Glutamatergic neuron (in vitro differentiated cells): ENCODE data around the gene TOPAZ1. TPM values are rescaled to one million over a fixed set of nuclear protein-coding genes. Genes with fewer than 3 reads are reported as not detected.
A peak's percentile ranks its signal among the peaks of the same experiment; 100 is the strongest.

ENCODE experiments used
- DNase-seq: peaks from one replicate; pipeline ENCODE4 v3.0.0; 2022
- H3K27ac Mint-ChIP-seq: one replicate; pipeline ENCODE4 v1.8.0; 2020; ENCODE audit warnings: mild to moderate bottlenecking, mixed read lengths, inconsistent platforms; ENCODE audit not compliant: unreplicated experiment
- H3K27me3 Mint-ChIP-seq: one replicate; pipeline ENCODE4 v1.8.0; 2020; ENCODE audit warnings: mild to moderate bottlenecking, moderate library complexity, mixed read lengths, inconsistent platforms; ENCODE audit not compliant: unreplicated experiment
- H3K36me3 Mint-ChIP-seq: one replicate; pipeline ENCODE4 v1.8.0; 2020; ENCODE audit warnings: mild to moderate bottlenecking, mixed read lengths, inconsistent platforms; ENCODE audit not compliant: unreplicated experiment
- H3K4me1 Mint-ChIP-seq: one replicate; pipeline ENCODE4 v1.8.0; 2020; ENCODE audit warnings: mild to moderate bottlenecking, low read depth, mixed read lengths, inconsistent platforms; ENCODE audit not compliant: unreplicated experiment
- H3K4me3 Mint-ChIP-seq: one replicate; pipeline ENCODE4 v1.8.0; 2020; ENCODE audit warnings: mild to moderate bottlenecking, mixed read lengths, inconsistent platforms; ENCODE audit not compliant: unreplicated experiment
- H3K9me3 Mint-ChIP-seq: one replicate; pipeline ENCODE4 v1.8.0; 2020; ENCODE audit warnings: mild to moderate bottlenecking, moderate library complexity, mixed read lengths, inconsistent platforms; ENCODE audit not compliant: unreplicated experiment
- total RNA-seq: library from RNA; stranded (reverse); fragmentation: NEBNext Ultra II Directional; extraction: Animal tissue kit (Norgen Biotek cat#: 25700); gene quantifications from one replicate; pipeline ENCODE4 v1.2.1, GENCODE V29; 2021; ENCODE audit not compliant: unreplicated experiment
- TF ChIP-seq, protein P1 (sequence below): fragments of 200-600 bp; sonication (generic); IDR thresholded peaks from one replicate; pipeline ENCODE4 v1.5.0; 2021; ENCODE audit not compliant: partially characterized antibody, unreplicated experiment

The TOPAZ1 gene
- total RNA-seq, 1 donor from 2014 or later, result not detected

DNA sequence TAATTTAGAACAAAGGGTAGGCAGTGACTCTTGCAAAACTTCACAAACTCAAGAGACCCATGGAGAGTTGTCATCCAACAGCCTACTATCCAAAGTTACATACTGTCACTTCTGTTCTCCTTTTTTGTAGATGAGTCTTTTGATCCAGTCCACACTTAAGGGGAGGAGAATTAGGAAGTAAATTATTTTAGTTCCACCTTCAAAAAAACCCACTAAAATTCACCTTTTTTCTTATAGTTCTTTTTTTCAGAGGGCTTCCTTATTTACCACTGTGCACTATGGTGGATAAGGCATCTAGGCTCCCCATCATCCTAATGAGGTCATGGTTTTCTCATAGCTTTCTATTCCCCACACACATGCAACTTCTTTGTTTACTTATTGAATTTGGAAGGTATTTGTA is 88.3 kb downstream of the TOPAZ1 start:
- Mint-ChIP-seq H3K4me3 (no peak overlapping the region), H3K27ac (no peak overlapping the region), H3K9me3 (no peaks in the 10 kb centered on the region), H3K4me1 (no peaks in the 10 kb centered on the region), H3K27me3 (no peaks in the 10 kb centered on the region), H3K36me3 (no peaks in the 10 kb centered on the region)
- no peak for DNase-seq
- TF ChIP-seq, protein P1, sequence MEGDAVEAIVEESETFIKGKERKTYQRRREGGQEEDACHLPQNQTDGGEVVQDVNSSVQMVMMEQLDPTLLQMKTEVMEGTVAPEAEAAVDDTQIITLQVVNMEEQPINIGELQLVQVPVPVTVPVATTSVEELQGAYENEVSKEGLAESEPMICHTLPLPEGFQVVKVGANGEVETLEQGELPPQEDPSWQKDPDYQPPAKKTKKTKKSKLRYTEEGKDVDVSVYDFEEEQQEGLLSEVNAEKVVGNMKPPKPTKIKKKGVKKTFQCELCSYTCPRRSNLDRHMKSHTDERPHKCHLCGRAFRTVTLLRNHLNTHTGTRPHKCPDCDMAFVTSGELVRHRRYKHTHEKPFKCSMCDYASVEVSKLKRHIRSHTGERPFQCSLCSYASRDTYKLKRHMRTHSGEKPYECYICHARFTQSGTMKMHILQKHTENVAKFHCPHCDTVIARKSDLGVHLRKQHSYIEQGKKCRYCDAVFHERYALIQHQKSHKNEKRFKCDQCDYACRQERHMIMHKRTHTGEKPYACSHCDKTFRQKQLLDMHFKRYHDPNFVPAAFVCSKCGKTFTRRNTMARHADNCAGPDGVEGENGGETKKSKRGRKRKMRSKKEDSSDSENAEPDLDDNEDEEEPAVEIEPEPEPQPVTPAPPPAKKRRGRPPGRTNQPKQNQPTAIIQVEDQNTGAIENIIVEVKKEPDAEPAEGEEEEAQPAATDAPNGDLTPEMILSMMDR, result no peak

DNA sequence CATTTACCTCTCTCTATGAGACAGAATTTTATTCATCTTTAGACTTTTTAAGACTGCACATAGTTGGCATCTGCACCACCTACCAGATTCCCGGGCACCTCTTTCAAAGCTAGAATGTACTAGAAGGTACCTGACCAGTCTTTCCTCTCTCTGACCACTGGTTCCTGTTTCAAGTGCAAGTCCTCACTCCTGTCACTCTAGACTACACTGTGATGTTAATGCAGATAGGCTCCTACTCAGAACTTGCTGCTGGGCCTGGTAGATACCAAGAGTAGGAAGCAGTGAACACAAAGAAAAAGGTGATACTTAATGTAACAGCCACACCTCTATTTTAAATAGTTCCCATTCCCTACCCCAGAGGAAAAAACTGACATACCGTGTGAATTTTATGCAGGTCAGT is 88.8 kb downstream of the TOPAZ1 start:
- no peaks in the 10 kb centered on the region for H3K36me3 Mint-ChIP-seq
- H3K4me3 Mint-ChIP-seq, result no peak overlapping the region
- TF ChIP-seq, protein P1, result no peak
- DNase-seq, result no peak
- H3K4me1 Mint-ChIP-seq, result no peaks in the 10 kb centered on the region
- H3K9me3 Mint-ChIP-seq, result no peaks in the 10 kb centered on the region
- H3K27ac Mint-ChIP-seq, result no peak overlapping the region
- H3K27me3 Mint-ChIP-seq, result no peaks in the 10 kb centered on the region

DNA sequence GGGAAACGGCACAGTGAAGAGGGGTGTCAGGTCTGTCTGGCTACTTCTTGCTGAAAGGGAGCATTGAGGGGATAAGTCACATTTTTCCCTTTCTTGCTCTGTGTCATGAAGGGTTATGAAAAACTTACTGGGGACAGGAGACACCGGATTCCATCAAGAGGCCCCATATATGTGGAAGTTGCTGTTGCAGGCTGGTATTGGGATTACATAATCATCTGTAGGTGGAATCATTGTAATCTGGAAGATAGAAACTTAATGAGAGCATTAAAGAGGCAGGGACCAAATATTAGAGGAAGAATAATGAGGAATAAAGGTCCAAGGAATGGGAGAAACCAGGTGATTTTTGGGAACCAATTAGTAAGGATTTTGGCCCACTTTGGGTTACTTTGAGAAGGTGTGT is 92.6 kb downstream of the TOPAZ1 start:
- no peak overlapping the region for H3K27ac Mint-ChIP-seq
- no peaks in the 10 kb centered on the region for H3K36me3 Mint-ChIP-seq
- H3K4me1 Mint-ChIP-seq, result peaks cover 5% of the 10 kb centered on the region
- peaks cover 1% of the 10 kb centered on the region for H3K27me3 Mint-ChIP-seq
- H3K9me3 Mint-ChIP-seq, result peaks cover 10% of the 10 kb centered on the region
- DNase-seq, result no peak
- no peak overlapping the region for H3K4me3 Mint-ChIP-seq
- TF ChIP-seq, protein P1, result no peak

DNA sequence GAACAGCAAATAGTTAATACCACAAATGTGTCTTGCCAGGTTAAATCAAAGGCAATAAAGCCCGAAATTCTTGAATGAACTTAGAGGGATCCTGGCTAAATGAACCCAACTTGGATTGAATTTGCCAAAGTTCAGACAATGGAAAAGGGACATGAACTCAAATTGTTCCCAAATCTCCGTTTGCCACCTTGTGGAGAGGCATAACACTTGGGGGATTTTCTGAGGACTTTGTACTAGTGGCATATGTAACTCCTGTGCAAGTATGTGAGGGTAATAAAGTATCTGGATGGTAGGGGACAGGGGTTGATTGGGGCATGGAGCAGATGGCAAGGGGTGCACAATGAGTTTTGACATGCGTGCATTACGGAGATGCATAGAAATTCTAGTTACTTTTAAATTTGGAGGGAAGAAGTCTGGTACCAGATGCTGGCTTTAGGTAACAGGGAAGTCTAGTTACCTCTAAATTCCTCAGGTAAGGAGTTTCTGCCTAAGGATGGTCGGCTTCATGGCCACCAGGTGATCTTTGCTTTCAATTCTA is 95.6 kb downstream of the TOPAZ1 start:
- Mint-ChIP-seq H3K36me3 (no peaks in the 10 kb centered on the region), H3K4me1 (peaks cover 11% of the 10 kb centered on the region), H3K27me3 (peaks cover 1% of the 10 kb centered on the region), H3K9me3 (peaks cover 10% of the 10 kb centered on the region), H3K4me3 (peak overlapping the region; percentile 86), H3K27ac (peak overlapping the region; percentile 96)
- no peak for DNase-seq
- TF ChIP-seq, protein P1, result no peak

DNA sequence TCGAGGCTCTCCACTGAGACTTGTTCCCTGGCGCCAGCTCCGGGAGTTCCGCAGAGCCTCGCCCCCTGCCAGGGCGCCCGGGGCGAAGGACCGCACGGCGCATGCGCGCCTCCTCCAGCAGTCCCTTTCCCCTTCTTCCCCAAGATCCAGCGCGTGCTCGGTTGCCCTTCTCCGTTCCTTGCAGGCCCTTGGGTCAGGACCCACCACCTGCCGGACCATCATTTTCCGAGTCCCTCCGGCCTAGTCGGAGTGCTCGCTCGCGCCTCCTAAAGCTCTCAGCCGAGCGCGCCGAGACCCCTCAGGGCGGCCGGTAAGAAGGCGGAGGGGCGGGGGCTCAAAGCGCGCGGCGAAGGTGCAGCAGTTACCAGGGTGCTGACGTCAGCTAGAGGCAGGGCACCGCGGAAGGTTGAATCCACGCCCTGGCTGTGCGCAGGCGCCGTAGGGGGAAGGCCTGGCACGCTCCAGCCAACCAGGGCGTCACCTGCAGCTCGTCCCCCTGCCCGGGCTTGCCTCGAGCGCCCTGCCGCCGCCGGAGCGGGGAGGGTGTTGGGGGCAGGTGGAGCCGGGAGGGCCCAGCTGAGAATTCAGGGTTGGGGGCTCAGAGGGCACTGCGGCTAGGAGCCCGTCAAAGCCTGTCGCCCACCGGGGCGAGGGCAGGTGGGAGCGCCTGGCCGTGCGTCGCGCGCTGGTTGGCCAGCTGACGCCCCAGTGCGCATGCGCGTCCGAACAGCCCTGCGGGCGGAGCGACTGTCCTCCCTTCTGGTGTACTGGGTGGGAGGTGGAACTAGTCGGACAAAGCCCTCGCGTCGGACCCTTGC is 96.5 kb downstream of the TOPAZ1 start, which contains the start of gene TCAIM:
Gene TCAIM (plus strand): TSS at position 757 of the 818 bp plus-strand sequence. CDS start 16,017 bp downstream, outside the sequence.
- DNase-seq, result peak; percentile 99
- peaks cover 1% of the 10 kb centered on the region for H3K27me3 Mint-ChIP-seq
- peaks cover 10% of the 10 kb centered on the region for H3K9me3 Mint-ChIP-seq
- H3K36me3 Mint-ChIP-seq, result no peaks in the 10 kb centered on the region
- peak within 1 kb of the TSS; percentile 96 for H3K27ac Mint-ChIP-seq
- TF ChIP-seq, protein P1, result no peak
- H3K4me1 Mint-ChIP-seq, result peaks cover 11% of the 10 kb centered on the region
- H3K4me3 Mint-ChIP-seq, result peak within 1 kb of the TSS; percentile 98
